Suprapubic skin (tissue), 4 donors: ENCODE data around the gene AMN. TPM values are rescaled to one million over a fixed set of nuclear protein-coding genes. Genes with fewer than 3 reads are reported as not detected.

Experiments used
- DNase-seq, 2 donors: peaks; one replicate each; pipeline ENCODE4 v3.0.0-alpha.2; 2019; ENCODE audit warnings: low spot score in 2 of 2
- H3K27ac ChIP-seq: fragments of 200-600 bp; sonication (generic); one replicate; pipeline ENCODE4 v1.5.1; 2019
- H3K27me3 ChIP-seq: fragments of 200-600 bp; sonication (generic); one replicate; pipeline ENCODE4 v1.5.1; 2019
- H3K36me3 ChIP-seq: fragments of 200-600 bp; sonication (generic); one replicate; pipeline ENCODE4 v1.5.1; 2019
- H3K4me1 ChIP-seq: fragments of 200-600 bp; sonication (generic); one replicate; pipeline ENCODE4 v1.5.1; 2019
- H3K4me3 ChIP-seq: fragments of 200-600 bp; sonication (generic); one replicate; pipeline ENCODE4 v1.5.1; 2019; ENCODE audit warnings: mild to moderate bottlenecking
- H3K9me3 ChIP-seq: fragments of 200-600 bp; sonication (generic); one replicate; pipeline ENCODE4 v1.5.1; 2019
- EP300 ChIP-seq: sonication (generic); formaldehyde crosslinking; IDR thresholded peaks from one replicate; pipeline ENCODE4 v1.6.1; 2017; ENCODE audit warnings: antibody characterized with exemption
- POLR2A ChIP-seq, 2 donors: fragments of 450-650 bp; IDR thresholded peaks; one replicate each; pipeline ENCODE4 v1.6.1; 2017; ENCODE audit warnings: antibody characterized with exemption in 2 of 2, mild to moderate bottlenecking in 2 of 2, moderate library complexity in 2 of 2
- POLR2AphosphoS5 ChIP-seq, 3 donors: sonication (generic); formaldehyde crosslinking; IDR thresholded peaks; one replicate each; pipeline ENCODE4 v1.6.1; 2017; ENCODE audit warnings: antibody characterized with exemption in 3 of 3
- WGBS: methylation state at CpG from one replicate; pipeline ENCODE4 v1.1.5; 2018; 5-methylcytosine and 5-hydroxymethylcytosine counted together
- total RNA-seq, 4 donors: library from RNA; depleted of rRNA; stranded (reverse); fragments of >200 nt; gene quantifications; one replicate each; pipeline ENCODE4 v1.1.0, GENCODE V29; 2016
- TF ChIP-seq, protein P1 (sequence below), 2 donors: fragments of 200-600 bp in 1 of 2; fragments of 450-650 bp in 1 of 2; sonication (generic) in 1 of 2; IDR thresholded peaks; one replicate each; pipeline ENCODE4 v1.5.1; 2016 to 2019; ENCODE audit warnings: antibody characterized with exemption in 2 of 2, mild to moderate bottlenecking in 1 of 2, moderate library complexity in 1 of 2

AMN gene
- total RNA-seq, 4 donors from 2014 or later: 10.6 to 11.8 (median 11.1) TPM

DNA sequence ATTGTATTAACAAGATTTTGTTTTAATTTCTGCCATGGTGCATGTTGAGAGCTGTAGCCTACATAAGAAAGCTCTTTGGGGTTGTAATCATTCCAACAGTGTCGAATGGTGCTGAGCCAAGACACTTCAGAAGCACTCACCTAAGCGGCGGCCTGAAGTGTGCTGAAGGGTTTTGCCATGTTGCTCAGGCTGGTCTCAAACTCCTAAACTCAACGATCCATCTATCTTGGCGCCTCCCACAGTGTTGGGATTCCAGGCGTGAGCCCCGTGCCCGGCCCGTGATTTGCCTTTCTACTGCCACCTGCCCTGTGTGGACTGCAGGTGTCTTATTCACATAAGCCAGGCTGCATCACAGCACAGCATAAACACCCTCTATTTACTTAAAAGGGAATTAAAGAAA, 48.9 kb downstream of the AMN start:
- H3K4me3 ChIP-seq: no peak overlapping the region
- H3K27ac ChIP-seq: no peak overlapping the region
- H3K4me1 ChIP-seq: no peaks in the 10 kb centered on the region
- 92% methylated on average over 9 of the region's 9 CpGs for WGBS
- TF ChIP-seq POLR2A (IDR thresholded peaks at IDR 0.05) (no peak), EP300 (no peak), POLR2AphosphoS5 (IDR thresholded peaks at IDR 0.05) (no peak)
- TF ChIP-seq, protein P1, sequence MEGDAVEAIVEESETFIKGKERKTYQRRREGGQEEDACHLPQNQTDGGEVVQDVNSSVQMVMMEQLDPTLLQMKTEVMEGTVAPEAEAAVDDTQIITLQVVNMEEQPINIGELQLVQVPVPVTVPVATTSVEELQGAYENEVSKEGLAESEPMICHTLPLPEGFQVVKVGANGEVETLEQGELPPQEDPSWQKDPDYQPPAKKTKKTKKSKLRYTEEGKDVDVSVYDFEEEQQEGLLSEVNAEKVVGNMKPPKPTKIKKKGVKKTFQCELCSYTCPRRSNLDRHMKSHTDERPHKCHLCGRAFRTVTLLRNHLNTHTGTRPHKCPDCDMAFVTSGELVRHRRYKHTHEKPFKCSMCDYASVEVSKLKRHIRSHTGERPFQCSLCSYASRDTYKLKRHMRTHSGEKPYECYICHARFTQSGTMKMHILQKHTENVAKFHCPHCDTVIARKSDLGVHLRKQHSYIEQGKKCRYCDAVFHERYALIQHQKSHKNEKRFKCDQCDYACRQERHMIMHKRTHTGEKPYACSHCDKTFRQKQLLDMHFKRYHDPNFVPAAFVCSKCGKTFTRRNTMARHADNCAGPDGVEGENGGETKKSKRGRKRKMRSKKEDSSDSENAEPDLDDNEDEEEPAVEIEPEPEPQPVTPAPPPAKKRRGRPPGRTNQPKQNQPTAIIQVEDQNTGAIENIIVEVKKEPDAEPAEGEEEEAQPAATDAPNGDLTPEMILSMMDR (IDR thresholded peaks at IDR 0.05): no peak
- H3K36me3 ChIP-seq: peaks cover 98% of the 10 kb centered on the region
- H3K27me3 ChIP-seq: no peaks in the 10 kb centered on the region
- no peaks in the 10 kb centered on the region for H3K9me3 ChIP-seq
- no peak for DNase-seq

DNA sequence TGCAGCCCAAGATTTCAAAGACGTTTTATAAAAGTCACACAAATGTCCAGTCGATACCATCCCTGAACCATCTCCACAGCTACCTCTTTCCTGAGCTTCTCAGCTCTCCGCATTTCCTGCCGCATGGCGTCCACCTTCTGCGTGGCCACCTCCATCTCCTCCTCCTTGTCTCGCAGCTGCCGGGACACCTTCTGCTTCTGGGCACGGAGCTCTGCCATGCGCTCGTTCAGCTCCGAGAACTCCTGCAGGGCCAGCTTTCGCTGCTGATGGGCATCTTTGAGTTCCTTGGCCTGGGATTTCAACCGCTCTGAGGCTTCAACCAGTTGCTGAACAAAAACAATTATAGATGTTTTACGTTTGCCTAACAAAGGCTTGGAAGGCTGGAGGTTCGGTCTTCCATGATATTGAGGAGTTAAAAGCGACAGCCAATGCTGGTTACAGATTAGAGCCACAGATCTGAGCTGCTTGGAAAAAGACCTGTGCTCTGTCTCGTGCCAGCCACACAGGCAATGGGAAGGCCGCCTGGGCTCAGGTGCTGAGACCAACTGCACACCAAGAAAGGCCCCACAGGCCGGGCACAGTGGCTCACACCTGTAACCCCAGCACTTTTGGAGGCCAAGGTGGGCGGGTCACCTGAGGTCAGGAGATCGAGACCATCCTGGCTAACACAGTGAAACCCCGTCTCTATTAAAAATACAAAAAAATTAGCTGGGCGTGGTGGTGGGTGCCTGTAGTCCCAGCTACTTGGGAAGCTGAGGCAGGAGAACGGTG, 49.6 kb downstream of the AMN start:
- Histone ChIP-seq H3K36me3 (peaks cover 98% of the 10 kb centered on the region), H3K27me3 (no peaks in the 10 kb centered on the region), H3K9me3 (no peaks in the 10 kb centered on the region), H3K27ac (no peak overlapping the region), H3K4me3 (no peak overlapping the region), H3K4me1 (no peaks in the 10 kb centered on the region)
- DNase-seq: peak in 1 of 2 donors; percentile 50
- 94% methylated on average over 25 of the region's 25 CpGs for WGBS
- TF ChIP-seq EP300 (no peak), POLR2A (IDR thresholded peaks at IDR 0.05) (no peak), POLR2AphosphoS5 (IDR thresholded peaks at IDR 0.05) (no peak)
- TF ChIP-seq, protein P1 (IDR thresholded peaks at IDR 0.05): no peak

DNA sequence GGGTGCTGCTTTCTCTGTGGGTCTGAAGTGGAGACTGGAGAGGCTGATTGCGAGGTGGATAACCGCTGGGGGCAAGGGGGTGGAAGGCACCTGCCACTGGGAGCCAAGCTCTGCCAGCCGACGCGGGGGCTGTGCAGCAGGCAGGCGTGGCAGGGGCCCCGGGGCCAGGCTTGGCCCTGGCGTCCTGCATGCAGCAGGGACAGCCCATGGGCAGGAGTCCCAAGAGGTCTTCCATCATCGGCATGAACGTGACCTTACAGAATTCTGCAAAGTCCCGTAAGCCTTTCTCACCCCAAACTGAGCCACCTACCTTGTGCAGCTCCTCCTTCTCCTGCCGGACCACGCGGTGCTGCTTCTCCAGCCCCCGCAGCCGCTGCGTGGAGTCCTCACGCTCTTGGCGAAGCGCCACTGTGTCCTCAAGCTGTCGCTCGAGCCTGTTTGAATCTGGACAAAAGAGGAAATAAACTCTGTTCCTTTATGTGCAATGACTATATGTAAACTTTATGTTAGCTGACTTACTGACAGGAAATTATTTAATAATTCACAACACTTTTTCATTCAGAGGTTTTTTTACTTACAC, 51.3 kb downstream of the AMN start:
- Histone ChIP-seq H3K9me3 (no peaks in the 10 kb centered on the region), H3K27ac (no peak overlapping the region), H3K27me3 (no peaks in the 10 kb centered on the region), H3K36me3 (peaks cover 98% of the 10 kb centered on the region), H3K4me3 (no peak overlapping the region), H3K4me1 (no peaks in the 10 kb centered on the region)
- no peak for TF ChIP-seq EP300
- no peak for TF ChIP-seq POLR2A (IDR thresholded peaks at IDR 0.05)
- TF ChIP-seq POLR2AphosphoS5 (IDR thresholded peaks at IDR 0.05): no peak
- TF ChIP-seq, protein P1 (IDR thresholded peaks at IDR 0.05): no peak
- no peak for DNase-seq
- WGBS: 84% methylated on average over 20 of the region's 22 CpGs

DNA sequence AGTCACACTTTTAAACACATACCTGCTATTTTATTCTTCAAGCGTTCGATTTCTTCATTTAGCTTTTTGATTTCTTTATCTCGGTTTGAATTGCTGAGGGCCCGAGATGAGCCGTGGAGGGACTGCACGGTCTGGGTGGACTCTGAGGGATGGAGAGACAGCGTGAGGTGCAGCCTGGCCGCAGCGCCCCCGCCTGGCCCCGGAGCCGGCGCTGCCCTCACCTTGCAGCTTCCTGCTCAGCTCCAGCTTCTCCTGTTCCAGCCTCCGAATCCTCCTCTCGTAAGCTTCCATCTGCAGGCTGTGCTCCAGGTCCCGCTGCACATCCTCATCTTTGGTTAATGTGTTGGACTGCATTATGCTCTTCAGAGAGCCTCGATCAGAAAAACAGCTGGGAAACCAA, 53.2 kb downstream of the AMN start:
- DNase-seq: no peak

GRCh38 chr14:102977475-102977874, 55.0 kb downstream of the AMN start:
- H3K36me3 ChIP-seq: peaks cover 97% of the 10 kb centered on the region
- no peaks in the 10 kb centered on the region for H3K9me3 ChIP-seq
- H3K27ac ChIP-seq: no peak overlapping the region
- WGBS: 89% methylated on average over 8 of the region's 8 CpGs
- no peak for DNase-seq
- TF ChIP-seq, protein P1 (IDR thresholded peaks at IDR 0.05): no peak
- no peak for TF ChIP-seq POLR2AphosphoS5 (IDR thresholded peaks at IDR 0.05)
- no peak for TF ChIP-seq EP300
- no peak for TF ChIP-seq POLR2A (IDR thresholded peaks at IDR 0.05)
- no peaks in the 10 kb centered on the region for H3K4me1 ChIP-seq
- no peak overlapping the region for H3K4me3 ChIP-seq
- no peaks in the 10 kb centered on the region for H3K27me3 ChIP-seq

More for the DNA sequence above, 53.2 kb downstream of the AMN start:
- 93% methylated on average over 17 of the region's 17 CpGs for WGBS
- no peak for TF ChIP-seq POLR2AphosphoS5 (IDR thresholded peaks at IDR 0.05)
- no peak for TF ChIP-seq POLR2A (IDR thresholded peaks at IDR 0.05)
- TF ChIP-seq, protein P1 (IDR thresholded peaks at IDR 0.05): no peak
- TF ChIP-seq EP300: no peak
- Histone ChIP-seq H3K27me3 (no peaks in the 10 kb centered on the region), H3K27ac (no peak overlapping the region), H3K4me1 (no peaks in the 10 kb centered on the region), H3K9me3 (no peaks in the 10 kb centered on the region), H3K36me3 (peaks cover 96% of the 10 kb centered on the region), H3K4me3 (no peak overlapping the region)
